SHP77 (cell line): Measurements from ENCODE around the gene STK24.
"Not testable (repeated sequence)": the region's sequence is repeated elsewhere in the genome, so short reads cannot be mapped to it uniquely, and the experiment has no call there.

Experiments
- DNase-seq, 2 experiments: peaks; one replicate each; lab custom pipeline; 2025; lab: John Stamatoyannopoulos, UW

Gene STK24

GRCh38 chr13:98581971-98582702 is 5.2 kb upstream of the STK24 start:
- DNase-seq, result peak; percentile 70 to 78

DNA sequence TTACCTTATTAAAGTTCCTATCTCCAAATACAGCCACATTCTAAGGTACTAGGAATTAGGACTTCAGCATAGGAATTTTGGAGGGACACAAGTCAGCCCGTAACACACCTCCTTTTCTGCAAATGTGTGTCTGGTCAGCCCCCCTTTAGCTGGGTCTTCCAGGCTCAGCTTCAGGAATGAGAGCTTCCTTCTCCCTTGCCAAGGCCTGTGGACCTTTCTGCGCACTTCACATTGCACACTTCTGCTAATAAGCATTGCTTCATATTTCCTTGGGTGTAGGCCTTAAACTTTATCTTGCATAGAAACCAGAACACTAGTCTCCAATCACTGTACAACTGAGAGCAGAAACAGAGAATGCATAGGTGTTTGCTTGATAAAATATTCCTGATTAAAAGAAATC is 4.5 kb upstream of the STK24 start:
- DNase-seq, result no peak

- no peak for DNase-seq
Observed at GRCh38 chr13:98580420-98580819, 3.5 kb upstream of the STK24 start.

DNA sequence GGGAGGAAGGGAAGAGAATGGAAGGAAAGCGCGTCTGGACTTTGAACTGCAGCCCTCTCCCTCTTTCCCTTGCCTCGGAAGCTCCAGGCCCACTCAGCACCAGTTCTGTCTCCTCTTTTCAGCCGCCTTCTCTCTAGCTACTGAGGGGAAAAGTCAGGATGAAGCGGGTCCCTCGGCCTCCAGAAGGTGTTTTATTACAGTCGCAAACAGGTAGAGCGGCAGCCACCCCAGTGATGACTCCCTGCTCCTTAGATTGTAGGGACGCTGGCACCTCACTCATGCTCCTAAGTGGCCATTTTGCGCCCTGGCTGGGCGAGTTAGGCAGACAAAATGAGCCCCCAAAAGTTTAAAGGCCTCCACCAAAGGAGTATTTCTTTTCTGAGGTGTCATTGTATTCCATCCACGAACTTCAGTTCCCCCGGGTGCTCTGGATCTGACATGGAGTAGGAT is 954 bp upstream of the STK24 start:
- no peak for DNase-seq

DNA sequence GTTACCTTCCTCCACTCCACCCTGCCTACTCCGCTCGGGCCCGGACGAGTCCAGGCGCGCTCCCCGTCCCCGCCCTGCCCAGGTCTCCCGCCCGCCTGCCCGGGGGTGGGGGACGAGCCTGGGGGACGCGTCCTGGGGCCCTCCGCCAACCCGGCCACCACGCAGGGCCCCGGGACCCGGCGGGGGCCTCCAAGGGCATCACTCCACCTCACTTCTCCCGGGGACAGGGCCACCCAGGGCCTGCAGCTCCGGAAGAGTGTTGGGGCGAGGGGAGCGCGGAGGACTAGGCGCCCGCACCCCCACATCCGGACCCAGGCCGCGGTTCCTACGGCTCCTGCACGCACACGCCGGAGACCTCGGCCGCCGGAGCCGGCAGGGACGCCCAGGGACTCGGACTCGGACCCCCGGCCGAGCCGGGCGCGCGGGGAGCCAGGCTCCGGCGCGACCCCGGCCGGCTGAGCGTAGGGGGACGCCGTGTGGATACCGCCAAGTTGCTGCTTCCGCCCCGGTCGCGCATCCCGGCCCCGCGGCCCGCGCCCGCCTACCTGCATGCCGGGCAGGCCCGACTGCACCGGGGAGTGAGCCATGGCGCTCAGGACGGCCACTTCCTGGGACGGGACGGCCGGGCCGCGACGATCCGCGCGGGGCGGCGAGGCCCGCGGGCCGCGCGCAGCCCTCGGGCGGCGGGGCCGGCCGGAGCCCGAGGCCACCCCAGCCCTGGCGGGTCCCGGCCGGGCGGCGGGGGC is 534 bp downstream of the STK24 start:
- peak in 1 of 2 experiments; percentile 51 for DNase-seq

- DNase-seq, result no peak
Observed at GRCh38 chr13:98575904-98576199, 1.1 kb downstream of the STK24 start.

- no peak for DNase-seq
Observed at GRCh38 chr13:98575009-98575903, 1.7 kb downstream of the STK24 start.

DNA sequence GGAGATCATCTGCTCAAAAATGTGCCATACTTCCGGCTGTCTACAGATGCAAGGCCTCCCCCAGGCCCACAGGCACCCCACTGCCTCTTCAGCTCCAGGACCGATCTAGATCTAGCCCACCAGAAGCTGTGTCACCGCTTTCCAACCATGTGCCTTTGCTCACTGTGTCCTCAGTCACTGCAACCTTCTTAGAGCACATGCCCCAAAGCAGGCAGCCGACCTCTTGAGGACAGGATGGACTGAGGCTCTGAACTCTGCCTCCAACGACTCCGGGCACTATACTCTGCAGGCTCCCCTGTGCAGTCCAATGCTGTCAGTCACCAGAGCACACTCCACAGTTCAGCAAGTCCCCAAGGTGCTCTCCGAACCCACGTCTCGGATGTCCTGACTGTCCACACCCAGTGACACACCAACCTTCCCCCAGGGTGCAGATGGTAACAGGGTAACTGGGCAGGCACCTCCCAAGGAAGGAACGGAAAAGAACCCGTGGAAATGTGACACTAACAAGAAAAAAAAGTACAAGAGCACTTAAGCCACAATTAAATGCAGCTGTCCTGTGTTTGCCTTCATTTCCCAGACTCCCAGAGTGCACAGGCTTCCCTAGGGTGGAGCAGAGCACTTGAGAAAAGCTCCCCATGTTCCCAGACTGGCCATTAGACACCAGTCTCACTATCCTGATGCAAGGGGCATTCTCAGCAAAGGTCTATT is 4.8 kb downstream of the STK24 start:
- DNase-seq, result peak; percentile 77 to 91

- peak; percentile 42 to 57 for DNase-seq
Observed at GRCh38 chr13:98570929-98571372, 6.0 kb downstream of the STK24 start.

GRCh38 chr13:98569494-98570367 is 7.2 kb downstream of the STK24 start:
- not testable (repeated sequence) for DNase-seq

GRCh38 chr13:98568918-98569317 is 8.0 kb downstream of the STK24 start:
- no peak for DNase-seq

DNA sequence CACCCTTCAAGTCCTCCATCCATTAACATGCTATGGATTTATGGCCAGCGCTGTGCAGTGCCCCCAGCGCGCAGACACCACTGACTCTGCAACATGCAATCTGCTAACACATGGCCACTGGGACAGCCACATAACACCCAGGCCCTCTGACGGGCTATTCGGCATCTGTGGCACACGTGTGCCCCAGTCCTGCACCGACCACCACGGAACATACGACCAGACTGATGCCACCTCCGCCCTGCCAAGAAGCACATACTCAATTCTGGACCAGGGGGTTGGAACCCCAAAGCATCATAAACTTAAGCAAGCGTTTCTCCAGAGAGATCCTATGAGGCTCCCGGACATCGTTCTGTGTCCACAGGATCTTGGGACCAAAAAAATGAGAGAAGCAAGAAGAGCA is 9.8 kb downstream of the STK24 start:
- no peak for DNase-seq

DNA sequence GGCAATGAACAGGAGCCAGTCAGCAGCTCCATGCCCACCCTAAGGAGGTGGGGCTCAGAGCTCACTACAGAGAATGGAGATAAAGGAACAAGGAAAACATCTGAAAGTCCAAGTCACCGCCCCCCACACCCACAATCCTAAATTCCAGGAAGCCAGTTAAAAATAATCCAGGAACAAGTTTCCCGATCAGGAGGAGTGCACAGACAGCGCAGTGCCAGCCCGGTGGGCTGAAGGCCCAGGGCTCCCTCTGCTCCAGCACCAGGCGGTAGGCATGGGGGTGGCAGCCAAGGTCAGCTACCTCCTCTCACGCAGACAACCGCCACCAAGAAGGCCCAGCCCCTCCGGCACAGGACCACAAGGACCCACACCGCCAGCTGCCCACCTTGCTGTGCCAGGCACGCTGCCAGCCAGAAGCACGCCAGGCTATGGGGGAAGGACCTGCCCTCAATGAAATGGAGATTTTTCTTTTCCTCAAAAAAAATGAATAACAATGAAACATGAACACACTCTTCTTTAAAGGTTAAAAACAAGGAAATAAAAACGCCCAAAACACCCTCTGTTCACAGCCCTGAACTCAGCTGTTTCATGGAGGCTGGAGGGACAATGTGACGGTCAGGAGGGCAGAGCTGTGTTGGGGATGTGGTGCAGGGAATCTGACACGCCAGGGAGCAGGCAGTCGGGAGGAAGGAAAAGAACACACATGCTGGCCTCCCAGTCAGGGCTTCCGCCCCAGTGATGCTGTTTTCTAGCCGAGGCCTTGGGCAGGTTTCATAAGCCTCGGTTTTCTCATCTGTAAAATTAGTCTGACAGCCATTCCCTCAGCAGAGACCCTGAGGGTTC is 11.0 kb downstream of the STK24 start:
- peak in 1 of 2 experiments; percentile 55 for DNase-seq

- no peak for DNase-seq
Observed at GRCh38 chr13:98564204-98564603, 12.7 kb downstream of the STK24 start.

GRCh38 chr13:98563071-98563470 is 13.8 kb downstream of the STK24 start:
- DNase-seq, result no peak

DNA sequence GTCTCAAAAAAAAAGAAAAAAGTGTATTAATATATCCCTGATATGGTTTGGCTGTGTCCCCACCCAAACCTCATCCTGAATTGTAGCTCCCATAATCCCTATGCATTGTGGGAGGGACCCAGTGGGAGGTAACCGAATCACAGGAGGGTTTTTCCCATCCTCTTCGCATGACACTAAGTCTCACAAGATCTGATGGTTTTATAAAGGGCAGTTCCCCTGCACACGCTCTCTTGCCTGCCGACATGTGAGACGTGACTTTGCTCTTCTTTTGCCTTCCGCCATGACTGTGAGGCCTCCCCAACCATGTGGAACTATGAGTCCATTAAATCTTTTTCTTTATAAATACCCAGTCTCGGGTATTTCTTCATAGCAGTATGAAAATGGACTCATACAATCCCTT is 17.7 kb downstream of the STK24 start:
- no peak for DNase-seq

DNA sequence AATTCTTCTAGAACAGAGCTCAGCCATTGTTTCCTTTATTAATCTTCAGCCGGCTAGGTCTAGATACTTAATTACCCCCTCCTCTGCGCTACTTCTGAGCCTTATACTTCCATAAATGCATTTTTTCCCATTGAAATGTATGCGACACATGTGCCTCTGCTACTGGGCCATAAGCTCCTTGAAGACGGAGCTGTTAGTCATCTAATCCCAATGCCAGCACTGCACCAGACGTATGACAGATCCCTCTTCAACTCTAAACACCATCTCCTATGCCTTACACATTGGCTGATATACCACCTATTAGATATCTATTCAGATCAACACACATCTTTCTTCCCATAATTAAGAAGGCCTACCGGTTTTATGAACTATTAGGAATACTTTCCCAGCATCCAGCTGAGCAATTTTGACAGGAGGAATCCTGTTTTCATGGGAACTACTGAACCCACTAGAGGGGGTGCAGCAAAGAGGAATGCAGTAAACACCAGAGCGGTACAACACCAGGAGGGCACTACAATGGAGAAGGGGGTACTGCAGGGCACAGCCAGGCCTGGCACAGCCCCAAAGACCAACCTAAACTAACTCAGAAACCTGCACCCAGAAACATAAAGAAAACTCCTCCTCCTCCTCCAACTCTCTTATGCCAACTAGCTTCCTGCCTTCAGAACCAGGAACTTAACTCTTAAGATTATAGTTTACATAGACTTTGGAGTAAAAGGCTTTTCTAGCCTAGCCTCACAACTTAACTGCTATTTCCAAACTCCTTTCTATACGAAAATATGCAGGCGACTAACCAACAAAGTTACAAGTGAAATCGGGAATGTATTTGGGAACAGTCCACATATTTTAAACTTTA is 18.7 kb downstream of the STK24 start:
- DNase-seq, result no peak

GRCh38 chr13:98556968-98557631 is 19.8 kb downstream of the STK24 start:
- no peak for DNase-seq
